HG02678 (cell line): ENCODE measurements around the gene MCAT.

ENCODE experiments used
- ATAC-seq: cut with Tn5 transposase; IDR thresholded peaks from one replicate; pipeline ENCODE4 v1.9.1; 2021; ENCODE audit warnings: mild to moderate bottlenecking, moderate library complexity; ENCODE audit not compliant: unreplicated experiment

The MCAT gene

DNA sequence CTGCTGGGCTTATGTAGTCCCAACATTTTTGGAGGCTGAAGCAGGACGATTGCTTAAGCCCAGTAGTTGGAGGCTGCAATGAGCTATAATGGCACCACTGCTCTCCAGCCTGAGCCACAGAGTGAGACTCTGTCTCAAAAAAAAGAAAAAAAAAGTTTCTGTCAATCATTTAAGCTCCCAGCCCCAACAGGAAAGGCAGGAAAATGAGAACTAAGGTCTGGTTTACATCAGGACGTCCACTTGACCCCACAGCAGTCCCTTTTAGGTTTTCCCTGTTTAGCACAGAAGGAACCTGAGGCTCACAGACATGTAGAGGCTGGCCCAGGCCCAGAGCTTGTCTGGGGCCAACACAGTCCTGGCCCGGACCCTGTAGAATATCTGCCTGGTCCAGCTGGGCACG, 44.8 kb downstream of the MCAT start:
- no peak for ATAC-seq

DNA sequence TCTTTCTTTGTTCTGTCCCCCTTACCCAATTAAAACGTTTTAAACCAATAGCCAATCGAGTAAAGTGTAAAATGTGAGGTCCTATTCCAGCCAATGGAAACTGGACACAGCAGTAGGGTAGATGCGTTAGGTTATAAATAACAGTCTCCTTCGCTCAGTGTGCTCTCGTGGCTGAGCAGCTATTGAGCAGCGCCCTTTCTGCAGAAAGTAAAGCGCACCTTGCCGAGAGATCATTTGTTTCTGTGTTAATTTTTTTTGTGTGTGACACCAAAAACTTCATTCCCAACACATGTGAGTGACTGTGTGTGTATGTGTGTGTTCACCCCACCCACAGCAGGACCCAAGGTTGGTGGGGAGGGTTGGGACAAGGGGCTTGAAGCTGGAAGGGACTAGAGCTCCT, 46.8 kb downstream of the MCAT start:
- no peak for ATAC-seq

DNA sequence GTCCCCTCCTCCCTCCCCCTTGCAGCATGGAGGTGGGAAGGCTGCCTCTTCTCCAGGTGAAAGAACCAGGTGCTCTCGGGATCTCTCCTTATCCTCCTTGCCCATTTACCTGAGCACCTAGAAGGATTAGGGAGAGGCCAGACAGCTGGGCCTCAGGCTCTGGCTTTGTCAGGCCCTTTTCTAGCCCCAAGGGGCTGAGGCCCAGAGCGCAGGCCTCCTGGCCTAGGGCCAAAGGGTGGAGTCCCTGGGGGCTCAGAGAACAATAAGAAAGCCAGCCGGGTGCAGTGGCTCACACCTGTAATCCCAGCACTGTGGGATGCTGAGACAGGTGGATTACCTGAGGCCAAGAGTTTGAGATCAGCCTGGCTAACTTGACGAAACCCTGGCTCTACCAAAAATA, 48.6 kb downstream of the MCAT start:
- no peak for ATAC-seq

DNA sequence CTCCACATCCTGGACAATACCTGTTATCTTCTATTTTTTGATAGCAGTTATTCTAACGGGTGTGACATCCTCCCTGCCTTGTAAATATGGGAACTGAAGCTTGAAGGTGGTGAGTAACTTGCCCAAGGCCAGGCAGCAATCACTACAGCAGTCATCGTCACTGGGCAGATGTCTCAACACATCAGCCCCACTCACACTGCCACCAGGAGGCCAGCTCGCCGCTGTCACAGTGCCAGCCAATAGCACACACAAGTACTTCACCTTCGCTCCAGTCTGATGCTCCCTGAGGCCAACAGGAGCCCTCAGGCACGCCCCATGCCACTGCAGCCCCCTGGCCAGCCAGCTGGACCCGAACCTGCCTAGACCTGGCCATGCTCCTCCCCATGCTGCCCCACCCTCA, 49.1 kb downstream of the MCAT start:
- ATAC-seq = no peak

DNA sequence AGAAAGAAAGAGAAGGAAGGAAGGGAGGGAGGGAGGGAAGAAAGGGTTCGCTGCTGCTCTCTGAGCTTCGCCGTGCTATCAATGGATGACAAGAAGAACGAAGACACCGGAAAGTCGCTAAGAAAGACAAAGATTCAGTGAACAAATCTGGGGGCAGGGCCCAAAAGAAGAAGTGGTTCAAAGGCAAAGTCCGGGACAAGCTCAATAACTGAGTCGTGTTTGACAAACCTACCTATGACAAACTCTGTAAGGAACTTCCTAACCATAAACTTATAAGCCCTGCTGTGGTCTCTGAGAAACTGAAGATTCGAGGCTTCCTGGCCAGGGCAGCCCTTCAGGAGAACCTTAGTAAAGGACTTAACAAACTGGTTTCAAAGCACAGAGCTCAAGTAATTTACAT, 51.1 kb downstream of the MCAT start:
- no peak for ATAC-seq

DNA sequence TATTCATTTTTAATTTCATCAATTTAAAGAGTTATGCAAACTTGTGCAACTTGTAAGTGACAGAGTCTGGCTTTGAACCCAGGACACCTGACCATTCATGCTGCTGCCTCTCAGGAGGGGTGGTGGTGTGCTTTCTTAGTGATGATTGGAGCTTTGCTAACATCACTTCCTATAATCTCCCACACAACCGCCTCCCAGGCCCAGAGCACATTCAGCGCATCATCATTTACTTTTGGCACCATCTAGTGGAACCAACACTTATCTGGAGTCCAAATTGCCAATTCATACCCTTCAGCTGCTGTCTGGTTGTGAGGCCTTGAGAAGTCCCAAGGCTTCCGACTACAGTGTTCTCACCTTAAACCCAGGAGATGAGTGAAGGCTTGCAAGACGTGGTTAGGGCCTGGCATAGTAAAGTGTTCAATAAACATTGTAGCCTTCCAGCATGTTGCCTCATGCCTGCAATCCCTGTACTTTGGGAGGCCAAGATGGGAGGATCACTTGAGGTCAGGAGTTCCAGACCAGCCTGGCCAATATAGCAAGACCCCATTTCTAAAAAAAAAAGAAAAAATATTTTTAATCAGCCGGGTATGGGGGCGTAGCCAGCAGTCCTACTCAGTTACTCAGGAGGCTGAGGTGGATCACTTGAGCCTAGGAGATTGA, 52.9 kb downstream of the MCAT start:
- ATAC-seq = no peak

DNA sequence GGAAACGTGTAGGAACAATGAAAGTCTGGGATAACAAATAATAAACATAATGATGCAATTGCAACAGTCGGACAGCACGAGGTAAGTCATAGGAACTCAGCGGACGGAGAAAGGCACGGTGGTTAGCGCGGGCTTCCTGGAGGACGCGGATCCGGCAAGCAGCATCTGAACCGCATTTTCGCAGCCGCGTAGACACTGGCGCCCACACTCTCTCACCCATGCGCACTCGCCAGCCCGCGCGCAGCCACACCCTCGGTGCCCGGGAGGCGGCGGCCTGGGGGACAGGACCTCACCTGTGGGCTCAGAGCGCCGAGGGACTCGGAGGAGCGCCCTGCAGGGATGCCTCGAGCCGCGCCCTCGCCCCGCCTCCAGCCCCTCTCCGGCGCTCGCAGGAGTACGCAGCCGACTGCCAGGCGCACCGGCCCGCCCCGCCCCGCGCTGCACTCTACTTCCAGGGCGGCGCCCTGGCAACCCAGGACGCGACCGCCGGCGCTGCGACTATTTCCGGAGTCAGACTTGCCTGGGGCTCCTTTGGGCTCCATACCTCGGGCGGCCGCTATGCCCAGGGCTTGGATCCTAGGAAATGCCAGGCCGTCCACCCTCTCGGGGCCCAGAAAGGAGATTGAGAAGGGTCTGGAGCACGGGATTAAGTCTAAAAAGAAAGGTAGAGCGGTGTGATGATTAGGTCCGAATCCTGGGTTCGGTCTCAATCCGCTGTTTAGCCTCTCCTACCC, 54.0 kb downstream of the MCAT start, which contains the start of gene TTLL1:
Gene TTLL1, minus strand, starts transcription at position 408 of the 734 bp plus-strand sequence. CDS start 13,805 bp downstream, outside the sequence.
- peak; percentile 86 for ATAC-seq

DNA sequence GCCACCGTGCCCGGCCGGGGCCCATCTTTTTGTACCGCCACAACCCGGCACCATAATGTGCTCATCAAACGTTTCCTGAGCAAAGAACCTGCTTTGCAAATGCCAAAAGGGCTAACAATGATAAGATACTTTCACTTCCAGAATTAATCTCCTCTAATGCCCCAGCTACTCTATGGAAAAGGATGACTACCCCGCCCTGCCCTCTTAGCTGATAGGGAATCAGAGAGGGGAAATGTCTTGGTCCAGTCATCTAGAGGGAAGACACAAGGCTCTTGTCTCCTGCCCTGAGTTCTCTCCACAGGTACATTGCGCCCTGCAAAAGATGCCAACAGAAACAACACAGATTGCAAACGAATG, 54.6 kb downstream of the MCAT start:
- no peak for ATAC-seq

DNA sequence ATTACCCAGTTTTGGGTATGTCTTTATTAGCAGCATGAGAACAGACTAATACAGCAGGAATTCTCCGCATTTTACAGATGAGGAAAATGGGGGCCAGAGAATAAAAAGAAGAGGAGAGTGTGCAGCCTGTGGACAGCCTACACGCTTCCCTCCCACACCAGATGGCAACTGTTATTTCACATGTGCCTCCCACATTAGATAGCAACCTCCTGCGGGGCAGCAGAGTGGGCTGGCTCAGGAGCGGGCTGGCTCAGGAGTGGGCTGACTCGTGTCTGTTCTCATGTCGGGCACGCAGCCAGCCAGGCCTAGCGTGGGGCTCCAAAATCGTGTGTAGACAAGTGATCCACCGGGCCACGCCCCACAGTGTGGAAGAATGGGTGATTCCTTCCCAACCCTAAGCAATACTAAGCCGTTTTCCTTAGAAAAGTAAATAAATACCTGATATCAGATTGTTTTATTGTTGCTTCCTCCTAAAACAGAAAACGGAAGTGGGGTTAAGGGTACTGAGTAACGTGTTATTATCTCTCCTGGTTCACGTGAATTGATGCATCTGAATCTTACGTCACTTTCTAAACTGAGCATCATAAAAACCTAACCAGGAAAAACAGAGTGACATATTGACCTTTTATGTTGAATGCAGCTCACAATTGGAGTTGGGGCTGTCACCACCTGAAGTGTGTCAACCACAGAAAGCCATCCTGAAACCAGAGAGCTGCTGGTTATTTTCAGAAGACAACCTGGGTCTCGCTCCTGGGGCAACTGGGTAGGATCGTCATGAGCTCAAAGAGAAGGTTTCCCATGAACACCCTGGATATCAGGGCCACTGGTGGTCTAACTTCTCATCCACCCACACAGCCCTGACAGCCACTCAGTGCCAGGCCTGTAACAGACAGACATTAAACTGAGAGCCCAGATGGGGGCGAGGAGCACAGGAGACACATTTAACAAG, 57.3 kb downstream of the MCAT start:
- ATAC-seq = no peak
